IgD-negative memory B cell (primary cell): ENCODE measurements around the gene NEMP2. TPM values are rescaled to one million over a fixed set of nuclear protein-coding genes. Genes with fewer than 3 reads are reported as not detected.
A peak's percentile ranks its signal among the peaks of the same experiment; 100 is the strongest.

Source experiments
- H3K27ac Mint-ChIP-seq, 3 donors: one replicate each; pipeline ENCODE4 v1.8.0; 2020 to 2022; ENCODE audit warnings: mild to moderate bottlenecking in 3 of 3, mixed read lengths in 3 of 3, moderate library complexity in 1 of 3
- H3K27me3 Mint-ChIP-seq: one replicate; pipeline ENCODE4 v1.8.0; 2021; ENCODE audit warnings: mixed read lengths
- H3K36me3 Mint-ChIP-seq: one replicate; pipeline ENCODE4 v1.8.0; 2020; ENCODE audit warnings: mild to moderate bottlenecking, mixed read lengths
- H3K4me1 Mint-ChIP-seq, 3 donors: one replicate each; pipeline ENCODE4 v1.8.0; 2020 to 2022; ENCODE audit warnings: mixed read lengths in 3 of 3, mild to moderate bottlenecking in 1 of 3
- H3K4me3 Mint-ChIP-seq, 4 donors: one replicate each; pipeline ENCODE4 v1.8.0; 2020 to 2022; ENCODE audit warnings: mild to moderate bottlenecking in 4 of 4, mixed read lengths in 4 of 4, moderate library complexity in 3 of 4
- H3K9me3 Mint-ChIP-seq, 3 donors: one replicate each; pipeline ENCODE4 v1.8.0; 2020 to 2021; ENCODE audit warnings: mixed read lengths in 3 of 3, mild to moderate bottlenecking in 1 of 3
- polyA plus RNA-seq: library from polyadenylated mRNA; unstranded; fragments of 300-500 nt; fragmentation: Illumina TruSeq; gene quantifications from one replicate; pipeline ENCODE4 v1.2.3, GENCODE V29; 2021

The NEMP2 gene
- polyA plus RNA-seq: 5.5 TPM

- no peaks in the 10 kb centered on the region for H3K36me3 Mint-ChIP-seq
- peaks cover 35 to 52% (median 43%) of the 10 kb centered on the region in 3 donors for H3K4me1 Mint-ChIP-seq
- H3K27ac Mint-ChIP-seq: peak within 1 kb of the TSS; percentile 98 to 100 (median 100)
- no peaks in the 10 kb centered on the region for H3K27me3 Mint-ChIP-seq
- H3K9me3 Mint-ChIP-seq: peaks cover 0 to 19% (median 0%) of the 10 kb centered on the region in 3 donors
- peak within 1 kb of the TSS; percentile 95 to 99 (median 98) for H3K4me3 Mint-ChIP-seq
These were observed at the start of gene NEMP2 for GRCh38 chr2:190534310-190535120. NEMP2 (minus strand) TSS chr2:190534722; CDS start chr2:190534655, 67 bp downstream.

GRCh38 chr2:190583507-190584337 lies 49.2 kb upstream of the NEMP2 start:
- peaks cover 2% of the 10 kb centered on the region for H3K36me3 Mint-ChIP-seq
- H3K4me3 Mint-ChIP-seq: peak overlapping the region in 1 of 4 donors; percentile 19
- H3K27ac Mint-ChIP-seq: no peak overlapping the region
- peaks cover 10 to 22% (median 19%) of the 10 kb centered on the region in 3 donors for H3K4me1 Mint-ChIP-seq
- no peaks in the 10 kb centered on the region for H3K27me3 Mint-ChIP-seq
- H3K9me3 Mint-ChIP-seq: no peaks in the 10 kb centered on the region

- Mint-ChIP-seq H3K27me3 (no peaks in the 10 kb centered on the region), H3K4me3 (peak overlapping the region in 2 of 4 donors; percentile 52 to 66), H3K9me3 (no peaks in the 10 kb centered on the region), H3K36me3 (peaks cover 2% of the 10 kb centered on the region), H3K27ac (peak overlapping the region in 2 of 3 donors; percentile 13 to 54), H3K4me1 (peaks cover 10 to 23% (median 21%) of the 10 kb centered on the region in 3 donors)
These were observed 48.4 kb upstream of the NEMP2 start for GRCh38 chr2:190582736-190583506.

- Mint-ChIP-seq H3K36me3 (peaks cover 2% of the 10 kb centered on the region), H3K9me3 (no peaks in the 10 kb centered on the region), H3K4me1 (peaks cover 10 to 24% (median 19%) of the 10 kb centered on the region in 3 donors), H3K27me3 (no peaks in the 10 kb centered on the region), H3K27ac (no peak overlapping the region), H3K4me3 (no peak overlapping the region)
These were observed 47.5 kb upstream of the NEMP2 start for GRCh38 chr2:190582019-190582418.

- peaks cover 10 to 27% (median 18%) of the 10 kb centered on the region in 3 donors for H3K4me1 Mint-ChIP-seq
- H3K9me3 Mint-ChIP-seq: no peaks in the 10 kb centered on the region
- no peak overlapping the region for H3K4me3 Mint-ChIP-seq
- H3K27me3 Mint-ChIP-seq: no peaks in the 10 kb centered on the region
- no peak overlapping the region for H3K27ac Mint-ChIP-seq
- H3K36me3 Mint-ChIP-seq: peaks cover 2% of the 10 kb centered on the region
These were observed 45.7 kb upstream of the NEMP2 start for GRCh38 chr2:190579915-190580846.

- peak overlapping the region in 2 of 3 donors; percentile 19 to 63 for H3K27ac Mint-ChIP-seq
- H3K9me3 Mint-ChIP-seq: no peaks in the 10 kb centered on the region
- no peak overlapping the region for H3K4me3 Mint-ChIP-seq
- H3K4me1 Mint-ChIP-seq: peaks cover 10 to 27% (median 16%) of the 10 kb centered on the region in 3 donors
- H3K36me3 Mint-ChIP-seq: peaks cover 2% of the 10 kb centered on the region
- no peaks in the 10 kb centered on the region for H3K27me3 Mint-ChIP-seq
These were observed 44.5 kb upstream of the NEMP2 start for GRCh38 chr2:190579058-190579410.

GRCh38 chr2:190578158-190579057 lies 43.9 kb upstream of the NEMP2 start:
- peak overlapping the region in 1 of 4 donors; percentile 15 for H3K4me3 Mint-ChIP-seq
- no peaks in the 10 kb centered on the region for H3K9me3 Mint-ChIP-seq
- peaks cover 10 to 22% (median 10%) of the 10 kb centered on the region in 3 donors for H3K4me1 Mint-ChIP-seq

GRCh38 chr2:190576573-190576972 lies 42.1 kb upstream of the NEMP2 start:
- peaks cover 0 to 14% (median 4%) of the 10 kb centered on the region in 3 donors for H3K4me1 Mint-ChIP-seq

More at GRCh38 chr2:190578158-190579057, 43.9 kb upstream of the NEMP2 start:
- H3K36me3 Mint-ChIP-seq: peaks cover 2% of the 10 kb centered on the region
- H3K27ac Mint-ChIP-seq: no peak overlapping the region
- H3K27me3 Mint-ChIP-seq: no peaks in the 10 kb centered on the region

GRCh38 chr2:190575263-190575662 lies 40.7 kb upstream of the NEMP2 start:
- no peaks in the 10 kb centered on the region for H3K9me3 Mint-ChIP-seq
- H3K36me3 Mint-ChIP-seq: peaks cover 2% of the 10 kb centered on the region
- H3K4me1 Mint-ChIP-seq: peaks cover 0 to 14% (median 4%) of the 10 kb centered on the region in 3 donors
- no peaks in the 10 kb centered on the region for H3K27me3 Mint-ChIP-seq
- H3K27ac Mint-ChIP-seq: no peak overlapping the region
- H3K4me3 Mint-ChIP-seq: peak overlapping the region in 1 of 4 donors; percentile 36

More at GRCh38 chr2:190576573-190576972, 42.1 kb upstream of the NEMP2 start:
- H3K4me3 Mint-ChIP-seq: no peak overlapping the region
- H3K9me3 Mint-ChIP-seq: no peaks in the 10 kb centered on the region
- peaks cover 2% of the 10 kb centered on the region for H3K36me3 Mint-ChIP-seq
- H3K27ac Mint-ChIP-seq: no peak overlapping the region
- no peaks in the 10 kb centered on the region for H3K27me3 Mint-ChIP-seq

- Mint-ChIP-seq H3K4me1 (peaks cover 0 to 13% (median 4%) of the 10 kb centered on the region in 3 donors), H3K36me3 (peaks cover 2% of the 10 kb centered on the region), H3K27ac (no peak overlapping the region), H3K27me3 (no peaks in the 10 kb centered on the region), H3K9me3 (no peaks in the 10 kb centered on the region), H3K4me3 (no peak overlapping the region)
These were observed 39.6 kb upstream of the NEMP2 start for GRCh38 chr2:190574169-190574568.

GRCh38 chr2:190572246-190572645 lies 37.7 kb upstream of the NEMP2 start:
- Mint-ChIP-seq H3K27me3 (no peaks in the 10 kb centered on the region), H3K4me1 (peaks cover 0 to 3% (median 0%) of the 10 kb centered on the region in 3 donors), H3K36me3 (peaks cover 6% of the 10 kb centered on the region), H3K9me3 (peaks cover 3 to 6% (median 6%) of the 10 kb centered on the region in 3 donors), H3K4me3 (no peak overlapping the region), H3K27ac (no peak overlapping the region)

GRCh38 chr2:190571686-190572085 lies 37.2 kb upstream of the NEMP2 start:
- H3K27me3 Mint-ChIP-seq: no peaks in the 10 kb centered on the region
- H3K4me3 Mint-ChIP-seq: peak overlapping the region in 1 of 4 donors; percentile 45
- peaks cover 5 to 12% (median 10%) of the 10 kb centered on the region in 3 donors for H3K9me3 Mint-ChIP-seq
- H3K27ac Mint-ChIP-seq: no peak overlapping the region
- peaks cover 0 to 2% (median 0%) of the 10 kb centered on the region in 3 donors for H3K4me1 Mint-ChIP-seq
- H3K36me3 Mint-ChIP-seq: peaks cover 6% of the 10 kb centered on the region

GRCh38 chr2:190570871-190571270 lies 36.3 kb upstream of the NEMP2 start:
- Mint-ChIP-seq H3K36me3 (peaks cover 6% of the 10 kb centered on the region), H3K27ac (no peak overlapping the region), H3K9me3 (peaks cover 5 to 13% (median 10%) of the 10 kb centered on the region in 3 donors), H3K4me1 (peaks cover 0 to 2% (median 0%) of the 10 kb centered on the region in 3 donors), H3K27me3 (no peaks in the 10 kb centered on the region), H3K4me3 (peak overlapping the region in 1 of 4 donors; percentile 31)
